Fibroblast of villous mesenchyme (primary cell): ENCODE results near the gene ANKRD60. TPM values are rescaled to one million over a fixed set of nuclear protein-coding genes. Genes with fewer than 3 reads are reported as not detected.

Experiments used
- DNase-seq: peaks from one replicate; pipeline ENCODE4 v3.0.0-alpha.2; 2010; ENCODE audit warnings: low read depth
- H3K4me3 ChIP-seq: 2 replicates; pipeline ENCODE4 v1.5.1; 2011; ENCODE audit warnings: low read depth, mild to moderate bottlenecking, low read length
- CTCF ChIP-seq: IDR thresholded peaks from 2 replicates; pipeline ENCODE4 v1.5.1; 2012; ENCODE audit warnings: low read depth, mild to moderate bottlenecking, low read length; ENCODE audit not compliant: insufficient read depth
- total RNA-seq: library from RNA; depleted of rRNA; stranded (reverse); fragments of >200 nt; gene quantifications from 2 replicates; pipeline ENCODE4 v1.2.3, GENCODE V29; 2012

Gene ANKRD60
- total RNA-seq, 1 donor: not detected

GRCh38 chr20:58229198-58229798, 845 bp upstream of the ANKRD60 start:
- TF ChIP-seq CTCF: no peak
- DNase-seq: no peak
- H3K4me3 ChIP-seq: peak overlapping the region; percentile 56

DNA sequence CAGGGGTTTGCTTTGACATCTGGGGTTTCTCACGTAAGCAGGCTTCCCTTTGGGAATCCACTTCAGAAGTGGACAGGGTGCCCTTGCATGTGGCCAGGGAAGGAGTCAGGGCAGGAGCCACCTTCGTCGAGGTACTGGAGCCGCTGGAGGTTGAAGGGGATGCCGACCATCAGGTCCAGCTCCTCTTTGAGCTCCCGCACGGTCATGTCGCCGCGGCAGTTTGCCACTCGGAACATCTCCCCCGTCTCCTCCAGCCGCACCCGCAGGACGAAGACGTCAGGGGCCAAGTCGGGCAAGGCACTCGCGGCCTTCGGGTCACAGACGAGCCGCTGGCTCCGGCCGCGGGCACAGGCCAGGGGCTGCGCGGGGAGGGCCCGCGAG, 360 bp downstream of the ANKRD60 start:
- no peak for TF ChIP-seq CTCF
- H3K4me3 ChIP-seq: peak overlapping the region; percentile 39
- peak; percentile 35 for DNase-seq

DNA sequence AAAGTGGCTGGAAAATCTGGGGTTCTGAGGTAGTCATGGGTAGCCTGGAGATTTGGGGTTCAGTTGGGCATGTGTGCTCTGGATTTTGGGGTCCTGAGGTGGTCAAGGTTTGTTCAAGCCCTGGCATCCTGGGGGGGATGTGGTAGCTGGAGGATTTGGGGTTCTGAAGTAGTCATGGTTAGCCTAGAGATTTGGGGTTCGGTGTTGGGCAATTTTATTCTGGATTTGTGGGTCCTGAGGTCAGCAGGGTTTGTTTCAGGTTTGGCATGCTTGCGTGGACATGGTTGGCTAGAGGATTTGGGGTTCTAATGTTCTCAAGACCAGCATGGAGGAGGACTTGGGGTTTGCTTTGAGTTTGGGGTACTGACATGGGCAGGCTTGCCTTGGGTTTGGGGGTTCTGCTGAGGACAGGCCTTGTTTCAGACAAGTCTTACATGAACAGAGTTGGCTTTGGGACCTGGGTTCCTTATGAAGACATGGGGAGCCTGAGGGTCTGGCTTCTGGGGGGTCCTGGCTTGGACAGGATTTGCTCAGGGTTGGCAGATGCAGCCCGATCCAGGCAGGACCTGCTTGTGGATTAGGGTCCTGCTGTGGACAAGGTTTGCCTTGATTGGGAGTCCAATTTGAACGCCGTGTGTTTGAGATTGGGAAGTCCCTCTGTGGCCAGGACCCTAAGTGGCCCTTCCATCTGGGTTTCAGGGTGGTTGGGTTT, 906 bp downstream of the ANKRD60 start:
- no peak overlapping the region for H3K4me3 ChIP-seq
- TF ChIP-seq CTCF: no peak
- DNase-seq: no peak

DNA sequence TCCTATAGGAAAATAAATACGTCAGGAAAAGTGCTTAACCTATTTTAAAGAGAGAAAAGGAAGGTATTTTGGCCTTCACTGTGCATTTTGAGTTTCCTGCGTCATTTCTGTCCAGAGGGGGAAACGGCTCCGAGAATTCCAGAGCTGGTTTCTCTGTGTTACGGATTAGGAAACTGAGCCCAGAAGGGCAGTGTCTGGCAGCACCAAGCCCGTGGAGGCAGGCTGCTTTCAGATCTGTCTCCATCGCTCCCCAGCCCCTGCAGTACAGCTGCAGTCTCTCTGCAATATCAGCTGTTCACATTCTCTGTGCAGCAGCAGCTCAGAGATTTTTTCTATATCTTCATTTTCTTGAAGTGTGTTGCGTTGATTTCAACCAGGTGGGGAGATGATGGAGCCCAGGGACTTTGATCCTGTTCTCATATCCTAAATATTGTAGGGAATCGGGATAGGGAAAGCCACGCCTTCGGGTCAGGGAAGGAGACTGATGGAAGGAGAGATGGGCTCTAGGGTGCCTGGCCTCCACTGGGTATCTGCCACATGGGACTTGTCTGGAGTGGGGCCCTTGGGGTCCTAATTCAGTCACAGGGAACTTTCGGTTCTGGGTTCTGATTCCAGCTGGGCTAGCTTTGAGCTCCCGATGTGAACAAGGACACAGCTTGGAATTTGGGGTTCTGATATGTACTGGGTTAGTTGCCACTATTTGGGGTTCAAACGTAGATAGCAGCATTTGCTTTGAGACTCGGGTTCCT, 2.8 kb downstream of the ANKRD60 start:
- no peak for DNase-seq
- no peak overlapping the region for H3K4me3 ChIP-seq
- no peak for TF ChIP-seq CTCF

- TF ChIP-seq CTCF: no peak
- no peak for DNase-seq
Measured at GRCh38 chr20:58224974-58225373, 3.5 kb downstream of the ANKRD60 start.

DNA sequence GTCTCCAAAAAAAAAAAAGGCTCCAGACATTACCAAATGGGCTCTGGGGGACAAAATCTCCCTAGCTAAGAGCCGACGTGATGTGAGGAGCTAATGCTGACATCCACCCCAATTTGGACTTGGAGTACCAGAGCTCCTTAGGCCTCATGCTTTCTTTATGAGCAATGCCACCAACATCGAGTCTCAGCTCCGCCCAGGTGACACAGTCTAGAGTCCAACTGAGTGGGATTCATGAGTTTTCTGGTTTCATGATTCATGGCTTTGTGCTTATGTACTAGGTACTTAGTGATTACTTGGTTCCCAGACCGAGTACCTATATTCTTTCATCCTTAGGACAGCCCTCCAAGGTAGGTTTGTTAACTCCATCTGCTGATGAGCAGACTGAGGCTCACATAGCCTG, 4.4 kb downstream of the ANKRD60 start:
- TF ChIP-seq CTCF: no peak
- H3K4me3 ChIP-seq: no peak overlapping the region
- DNase-seq: no peak

More at GRCh38 chr20:58224974-58225373, 3.5 kb downstream of the ANKRD60 start:
- H3K4me3 ChIP-seq: no peak overlapping the region
